Measurements from ENCODE around the gene PGM1. TPM values are rescaled to one million over a fixed set of nuclear protein-coding genes. Genes with fewer than 3 reads are reported as not detected.

PGM1 gene
- total and polyA plus RNA-seq, 10 of the 15 experiments (the other 5 are each of a cell fraction or from before 2014, with no cell fraction given), result 22.5 to 72.6 (median 50.8) TPM

DNA sequence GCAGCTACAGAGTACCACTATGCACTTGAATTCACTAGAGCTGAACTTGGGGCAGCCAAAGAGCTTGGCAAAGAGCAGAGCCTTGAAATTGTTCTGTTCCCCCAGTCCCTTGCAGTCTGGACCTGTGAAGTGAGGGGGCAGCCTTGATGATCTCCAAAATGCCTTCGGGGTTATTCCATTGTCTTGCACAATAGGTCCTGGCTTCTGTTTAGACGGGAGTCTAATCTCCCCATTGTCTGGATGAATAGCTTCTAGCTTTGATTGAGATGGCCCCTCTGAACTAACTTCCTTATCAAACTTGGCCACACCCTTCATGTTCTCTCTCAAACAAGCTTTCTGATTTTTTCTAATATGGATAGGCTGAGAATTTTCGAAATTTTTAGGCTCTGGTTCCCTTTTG is 72.6 kb downstream of the PGM1 start:
- Histone ChIP-seq H3K4me3 (no peak overlapping the region), H3K27me3 (replicated peaks in 1 of 2; ENCODE audit: control insufficient read depth in 2 of 2, insufficient read depth in 2 of 2, low read length in 1 of 2) (no peaks in the 10 kb centered on the region), H2AFZ (ENCODE audit: control insufficient read depth, low read depth, low read length) (no peak overlapping the region), H3K9me3 (replicated peaks; ENCODE audit: control insufficient read depth, insufficient read depth, low read length) (no peaks in the 10 kb centered on the region), H3K79me2 (ENCODE audit: control insufficient read depth, insufficient read depth, low read length) (no peaks in the 10 kb centered on the region), H3K27ac (ENCODE audit: control insufficient read depth, insufficient read depth) (no peak overlapping the region), H3K36me3 (ENCODE audit: control insufficient read depth in 2 of 2, insufficient read depth in 2 of 2, low read length in 1 of 2) (peaks cover 0 to 5% of the 10 kb centered on the region in 2 experiments; a peak in 1 of 4 replicates), H3K9ac (ENCODE audit: control insufficient read depth, insufficient read depth, low read length) (no peak overlapping the region), H3K4me2 (ENCODE audit: control insufficient read depth, insufficient read depth) (no peak overlapping the region), H3K4me1 (ENCODE audit: control insufficient read depth, insufficient read depth, low read length) (no peaks in the 10 kb centered on the region), H4K20me1 (ENCODE audit: control insufficient read depth, insufficient read depth) (no peaks in the 10 kb centered on the region)
- DNase-seq (ENCODE audit: low read depth, low spot score) (no peak), ATAC-seq (no peak), FAIRE-seq (no peak)
- WGBS (ENCODE audit: insufficient coverage, insufficient replicate concordance, low lambda C conversion rate, missing lambda C conversion rate), result 69% methylated on average over 3 of the region's 3 CpGs
- no TSS peak for BruUV-seq (replicated peaks)
- intact Hi-C loops (cut with micrococcal nuclease; ENCODE audit: unreplicated experiment), result no loop called here
- ChIA-PET CTCF (no interaction called here), SMC1A (ENCODE audit: uncharacterized antibody, unreplicated experiment) (interaction anchor here (1.0 kb wide), 1 partner anchor 16 kb away, joined by 3 read pairs; no protein-coding TSS in a partner anchor), POLR2A (no interaction called here), RAD21 (ENCODE audit: unreplicated experiment) (no interaction called here)
- in situ Hi-C loops (cut with MboI), result no loop called here
- TF ChIP-seq SMC3 (IDR thresholded peaks at IDR 0.05; ENCODE audit: borderline replicate concordance, low read length), result no peak
- TF ChIP-seq HDAC2 (IDR thresholded peaks at IDR 0.05), result no peak
- TF ChIP-seq, protein P1, sequence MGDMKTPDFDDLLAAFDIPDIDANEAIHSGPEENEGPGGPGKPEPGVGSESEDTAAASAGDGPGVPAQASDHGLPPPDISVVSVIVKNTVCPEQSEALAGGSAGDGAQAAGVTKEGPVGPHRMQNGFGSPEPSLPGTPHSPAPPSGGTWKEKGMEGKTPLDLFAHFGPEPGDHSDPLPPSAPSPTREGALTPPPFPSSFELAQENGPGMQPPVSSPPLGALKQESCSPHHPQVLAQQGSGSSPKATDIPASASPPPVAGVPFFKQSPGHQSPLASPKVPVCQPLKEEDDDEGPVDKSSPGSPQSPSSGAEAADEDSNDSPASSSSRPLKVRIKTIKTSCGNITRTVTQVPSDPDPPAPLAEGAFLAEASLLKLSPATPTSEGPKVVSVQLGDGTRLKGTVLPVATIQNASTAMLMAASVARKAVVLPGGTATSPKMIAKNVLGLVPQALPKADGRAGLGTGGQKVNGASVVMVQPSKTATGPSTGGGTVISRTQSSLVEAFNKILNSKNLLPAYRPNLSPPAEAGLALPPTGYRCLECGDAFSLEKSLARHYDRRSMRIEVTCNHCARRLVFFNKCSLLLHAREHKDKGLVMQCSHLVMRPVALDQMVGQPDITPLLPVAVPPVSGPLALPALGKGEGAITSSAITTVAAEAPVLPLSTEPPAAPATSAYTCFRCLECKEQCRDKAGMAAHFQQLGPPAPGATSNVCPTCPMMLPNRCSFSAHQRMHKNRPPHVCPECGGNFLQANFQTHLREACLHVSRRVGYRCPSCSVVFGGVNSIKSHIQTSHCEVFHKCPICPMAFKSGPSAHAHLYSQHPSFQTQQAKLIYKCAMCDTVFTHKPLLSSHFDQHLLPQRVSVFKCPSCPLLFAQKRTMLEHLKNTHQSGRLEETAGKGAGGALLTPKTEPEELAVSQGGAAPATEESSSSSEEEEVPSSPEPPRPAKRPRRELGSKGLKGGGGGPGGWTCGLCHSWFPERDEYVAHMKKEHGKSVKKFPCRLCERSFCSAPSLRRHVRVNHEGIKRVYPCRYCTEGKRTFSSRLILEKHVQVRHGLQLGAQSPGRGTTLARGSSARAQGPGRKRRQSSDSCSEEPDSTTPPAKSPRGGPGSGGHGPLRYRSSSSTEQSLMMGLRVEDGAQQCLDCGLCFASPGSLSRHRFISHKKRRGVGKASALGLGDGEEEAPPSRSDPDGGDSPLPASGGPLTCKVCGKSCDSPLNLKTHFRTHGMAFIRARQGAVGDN (IDR thresholded peaks at IDR 0.05), result no peak
- TF ChIP-seq, protein P2, sequence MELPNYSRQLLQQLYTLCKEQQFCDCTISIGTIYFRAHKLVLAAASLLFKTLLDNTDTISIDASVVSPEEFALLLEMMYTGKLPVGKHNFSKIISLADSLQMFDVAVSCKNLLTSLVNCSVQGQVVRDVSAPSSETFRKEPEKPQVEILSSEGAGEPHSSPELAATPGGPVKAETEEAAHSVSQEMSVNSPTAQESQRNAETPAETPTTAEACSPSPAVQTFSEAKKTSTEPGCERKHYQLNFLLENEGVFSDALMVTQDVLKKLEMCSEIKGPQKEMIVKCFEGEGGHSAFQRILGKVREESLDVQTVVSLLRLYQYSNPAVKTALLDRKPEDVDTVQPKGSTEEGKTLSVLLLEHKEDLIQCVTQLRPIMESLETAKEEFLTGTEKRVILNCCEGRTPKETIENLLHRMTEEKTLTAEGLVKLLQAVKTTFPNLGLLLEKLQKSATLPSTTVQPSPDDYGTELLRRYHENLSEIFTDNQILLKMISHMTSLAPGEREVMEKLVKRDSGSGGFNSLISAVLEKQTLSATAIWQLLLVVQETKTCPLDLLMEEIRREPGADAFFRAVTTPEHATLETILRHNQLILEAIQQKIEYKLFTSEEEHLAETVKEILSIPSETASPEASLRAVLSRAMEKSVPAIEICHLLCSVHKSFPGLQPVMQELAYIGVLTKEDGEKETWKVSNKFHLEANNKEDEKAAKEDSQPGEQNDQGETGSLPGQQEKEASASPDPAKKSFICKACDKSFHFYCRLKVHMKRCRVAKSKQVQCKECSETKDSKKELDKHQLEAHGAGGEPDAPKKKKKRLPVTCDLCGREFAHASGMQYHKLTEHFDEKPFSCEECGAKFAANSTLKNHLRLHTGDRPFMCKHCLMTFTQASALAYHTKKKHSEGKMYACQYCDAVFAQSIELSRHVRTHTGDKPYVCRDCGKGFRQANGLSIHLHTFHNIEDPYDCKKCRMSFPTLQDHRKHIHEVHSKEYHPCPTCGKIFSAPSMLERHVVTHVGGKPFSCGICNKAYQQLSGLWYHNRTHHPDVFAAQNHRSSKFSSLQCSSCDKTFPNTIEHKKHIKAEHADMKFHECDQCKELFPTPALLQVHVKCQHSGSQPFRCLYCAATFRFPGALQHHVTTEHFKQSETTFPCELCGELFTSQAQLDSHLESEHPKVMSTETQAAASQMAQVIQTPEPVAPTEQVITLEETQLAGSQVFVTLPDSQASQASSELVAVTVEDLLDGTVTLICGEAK (IDR thresholded peaks at IDR 0.05; ENCODE audit: borderline replicate concordance), result no peak
- no peak for TF ChIP-seq IKZF2 (IDR thresholded peaks at IDR 0.05)
- TF ChIP-seq RB1 (IDR thresholded peaks at IDR 0.05; ENCODE audit: borderline replicate concordance), result no peak
- TF ChIP-seq, protein P3, sequence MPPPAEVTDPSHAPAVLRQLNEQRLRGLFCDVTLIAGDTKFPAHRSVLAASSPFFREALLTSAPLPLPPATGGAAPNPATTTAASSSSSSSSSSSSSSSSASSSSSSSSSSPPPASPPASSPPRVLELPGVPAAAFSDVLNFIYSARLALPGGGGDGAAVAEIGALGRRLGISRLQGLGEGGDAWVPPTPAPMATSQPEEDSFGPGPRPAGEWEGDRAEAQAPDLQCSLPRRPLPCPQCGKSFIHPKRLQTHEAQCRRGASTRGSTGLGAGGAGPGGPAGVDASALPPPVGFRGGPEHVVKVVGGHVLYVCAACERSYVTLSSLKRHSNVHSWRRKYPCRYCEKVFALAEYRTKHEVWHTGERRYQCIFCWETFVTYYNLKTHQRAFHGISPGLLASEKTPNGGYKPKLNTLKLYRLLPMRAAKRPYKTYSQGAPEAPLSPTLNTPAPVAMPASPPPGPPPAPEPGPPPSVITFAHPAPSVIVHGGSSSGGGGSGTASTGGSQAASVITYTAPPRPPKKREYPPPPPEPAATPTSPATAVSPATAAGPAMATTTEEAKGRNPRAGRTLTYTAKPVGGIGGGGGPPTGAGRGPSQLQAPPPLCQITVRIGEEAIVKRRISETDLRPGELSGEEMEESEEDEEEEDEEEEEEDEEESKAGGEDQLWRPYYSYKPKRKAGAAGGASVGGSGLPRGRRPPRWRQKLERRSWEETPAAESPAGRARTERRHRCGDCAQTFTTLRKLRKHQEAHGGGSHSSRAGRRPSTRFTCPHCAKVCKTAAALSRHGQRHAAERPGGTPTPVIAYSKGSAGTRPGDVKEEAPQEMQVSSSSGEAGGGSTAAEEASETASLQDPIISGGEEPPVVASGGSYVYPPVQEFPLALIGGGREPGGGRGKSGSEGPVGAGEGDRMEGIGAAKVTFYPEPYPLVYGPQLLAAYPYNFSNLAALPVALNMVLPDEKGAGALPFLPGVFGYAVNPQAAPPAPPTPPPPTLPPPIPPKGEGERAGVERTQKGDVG (CRISPR knock-in tag; IDR thresholded peaks at IDR 0.05), result no peak
- TF ChIP-seq, protein P4, sequence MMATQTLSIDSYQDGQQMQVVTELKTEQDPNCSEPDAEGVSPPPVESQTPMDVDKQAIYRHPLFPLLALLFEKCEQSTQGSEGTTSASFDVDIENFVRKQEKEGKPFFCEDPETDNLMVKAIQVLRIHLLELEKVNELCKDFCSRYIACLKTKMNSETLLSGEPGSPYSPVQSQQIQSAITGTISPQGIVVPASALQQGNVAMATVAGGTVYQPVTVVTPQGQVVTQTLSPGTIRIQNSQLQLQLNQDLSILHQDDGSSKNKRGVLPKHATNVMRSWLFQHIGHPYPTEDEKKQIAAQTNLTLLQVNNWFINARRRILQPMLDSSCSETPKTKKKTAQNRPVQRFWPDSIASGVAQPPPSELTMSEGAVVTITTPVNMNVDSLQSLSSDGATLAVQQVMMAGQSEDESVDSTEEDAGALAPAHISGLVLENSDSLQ (IDR thresholded peaks at IDR 0.05), result no peak
- TF ChIP-seq SPI1 (IDR thresholded peaks at IDR 0.05; ENCODE audit: borderline replicate concordance, insufficient read depth, low read depth, low read length), result no peak

Measured in GM12878 (cell line).